Fibroblast of lung (primary cell): ENCODE measurements around the gene STOM. TPM values are rescaled to one million over a fixed set of nuclear protein-coding genes. Genes with fewer than 3 reads are reported as not detected.

Source experiments
- DNase-seq, 2 donors: peaks; one replicate each; pipeline versions ENCODE4 v3.0.0 to v3.0.0-alpha.2; 2010; ENCODE audit warnings: low read depth in 2 of 2
- H2AFZ ChIP-seq: 2 replicates; pipeline ENCODE4 v1.5.1; 2012; ENCODE audit warnings: low read length, control low read depth, inconsistent platforms
- H3K27ac ChIP-seq: 2 replicates; pipeline ENCODE4 v1.5.1; 2011; ENCODE audit warnings: low read length, control low read depth; ENCODE audit not compliant: insufficient read depth
- H3K27me3 ChIP-seq: 2 replicates; pipeline ENCODE4 v1.5.1; 2011; ENCODE audit warnings: mild to moderate bottlenecking, low read length; ENCODE audit not compliant: control insufficient read depth, insufficient read depth
- H3K36me3 ChIP-seq: 2 replicates; pipeline ENCODE4 v1.5.1; 2011; ENCODE audit warnings: low read length; ENCODE audit not compliant: control insufficient read depth, insufficient read depth
- H3K4me1 ChIP-seq: 2 replicates; pipeline ENCODE4 v1.5.1; 2011; ENCODE audit warnings: low read length; ENCODE audit not compliant: control insufficient read depth, insufficient read depth; ENCODE audit errors: extremely low read depth
- H3K4me2 ChIP-seq: 2 replicates; pipeline ENCODE4 v1.5.1; 2011; ENCODE audit warnings: low read length, control low read depth; ENCODE audit not compliant: insufficient read depth; ENCODE audit errors: extremely low read depth
- H3K4me3 ChIP-seq, 4 experiments: fragments of 200-600 bp in 1 of 4; sonication (generic) in 1 of 4; replicated peaks in 1 of 4; 2 replicates each; pipeline ENCODE4 v1.5.1; 2011 to 2016; ENCODE audit warnings: low read length in 4 of 4, low read depth in 3 of 4, mild to moderate bottlenecking in 3 of 4, control low read depth in 2 of 4, inconsistent platforms in 1 of 4, mixed read lengths in 1 of 4; ENCODE audit not compliant: insufficient read depth in 1 of 4; ENCODE audit errors: control extremely low read depth in 1 of 4
- H3K79me2 ChIP-seq: 2 replicates; pipeline ENCODE4 v1.5.1; 2012; ENCODE audit warnings: mild to moderate bottlenecking, low read length, inconsistent platforms; ENCODE audit not compliant: control insufficient read depth, insufficient read depth
- H3K9ac ChIP-seq: 2 replicates; pipeline ENCODE4 v1.5.1; 2011; ENCODE audit warnings: mild to moderate bottlenecking, low read length, control low read depth; ENCODE audit not compliant: insufficient read depth
- H3K9me3 ChIP-seq: 2 replicates; pipeline ENCODE4 v1.5.1; 2012; ENCODE audit warnings: low read depth, low read length; ENCODE audit not compliant: control insufficient read depth, insufficient read depth
- H4K20me1 ChIP-seq: 2 replicates; pipeline ENCODE4 v1.5.1; 2011; ENCODE audit warnings: low read length; ENCODE audit not compliant: control insufficient read depth, insufficient read depth; ENCODE audit errors: extremely low read depth
- CTCF ChIP-seq, 2 donors: IDR thresholded peaks in 1 of 2; conservative IDR thresholded peaks in 1 of 2; 1 replicate in 1 of 2; 2 replicates in 1 of 2; pipeline ENCODE4 v1.5.1; 2011 to 2012; ENCODE audit warnings: low read length in 2 of 2, control low read depth in 1 of 2, inconsistent platforms in 1 of 2, low read depth in 1 of 2, mild to moderate bottlenecking in 1 of 2
- EZH2 ChIP-seq: IDR thresholded peaks from 2 replicates; pipeline ENCODE4 v1.5.1; 2012; ENCODE audit warnings: low read length, control low read depth, mild to moderate bottlenecking; ENCODE audit errors: missing control alignments
- polyA minus RNA-seq: library from RNA; depleted of rRNA, polyadenylated mRNA; stranded (reverse); fragments of >200 nt; gene quantifications from 2 replicates; pipeline ENCODE4 v1.2.3, GENCODE V29; 2011; ENCODE audit warnings: low replicate concordance
- polyA plus RNA-seq, 2 donors: library from polyadenylated mRNA; depleted of rRNA in 1 of 2; stranded (reverse) in 1 of 2; unstranded in 1 of 2; fragments of >200 nt; gene quantifications; 2 replicates each; pipeline ENCODE4 v1.2.1, GENCODE V29; 2011 to 2012; ENCODE audit warnings: missing spikeins in 1 of 2
- total RNA-seq: library from RNA; depleted of rRNA; stranded (reverse); fragments of >200 nt; gene quantifications from 2 replicates; pipeline ENCODE4 v1.2.1, GENCODE V29; 2014

The STOM gene
- total RNA-seq (215 and 248 TPM in 2 replicates), polyA plus RNA-seq (224 and 536 TPM in 2 replicates), polyA minus RNA-seq (62.3 and 103 TPM in 2 replicates)
- polyA plus RNA-seq (2012): 151 and 362 TPM in 2 replicates

- Histone ChIP-seq H3K4me3 (peak within 1 kb of the TSS; percentile 73 to 89 (median 76)), H3K9me3 (no peaks in the 10 kb centered on the region), H3K9ac (peak within 1 kb of the TSS; percentile 92), H3K4me1 (peaks cover 16% of the 10 kb centered on the region), H3K4me2 (peak within 1 kb of the TSS; percentile 91), H3K36me3 (no peaks in the 10 kb centered on the region), H4K20me1 (no peaks in the 10 kb centered on the region), H3K79me2 (peaks cover 50% of the 10 kb centered on the region), H2AFZ (peak within 1 kb of the TSS; percentile 74), H3K27me3 (no peaks in the 10 kb centered on the region), H3K27ac (peak within 1 kb of the TSS; percentile 93)
- DNase-seq: peak; percentile 74 to 94
- TF ChIP-seq CTCF (conservative IDR thresholded peaks at IDR 0.05 in 1 of 2, IDR thresholded peaks at IDR 0.05 in 1 of 2; ENCODE audit: low read depth in 1 of 2, low read length in 2 of 2) (no peak), EZH2 (no peak)
These were observed at the start of gene STOM for GRCh38 chr9:121369595-121370265. Gene STOM (minus strand): TSS chr9:121370250. CDS start chr9:121370187, 63 bp downstream.

- H3K4me2 ChIP-seq: no peak overlapping the region
- H3K27me3 ChIP-seq: peaks cover 5% of the 10 kb centered on the region
- H3K4me3 ChIP-seq: no peak overlapping the region
- H4K20me1 ChIP-seq: no peaks in the 10 kb centered on the region
- TF ChIP-seq CTCF (conservative IDR thresholded peaks at IDR 0.05 in 1 of 2, IDR thresholded peaks at IDR 0.05 in 1 of 2; ENCODE audit: low read depth in 1 of 2, low read length in 2 of 2) (no peak), EZH2 (no peak)
- no peak for DNase-seq
- no peak overlapping the region for H3K27ac ChIP-seq
- H2AFZ ChIP-seq: no peak overlapping the region
- H3K36me3 ChIP-seq: no peaks in the 10 kb centered on the region
- H3K9ac ChIP-seq: no peak overlapping the region
- no peaks in the 10 kb centered on the region for H3K79me2 ChIP-seq
- H3K9me3 ChIP-seq: no peaks in the 10 kb centered on the region
- no peaks in the 10 kb centered on the region for H3K4me1 ChIP-seq
These were observed 41.9 kb upstream of the STOM start for GRCh38 chr9:121411993-121412392.

- Histone ChIP-seq H3K36me3 (no peaks in the 10 kb centered on the region), H3K4me1 (no peaks in the 10 kb centered on the region), H3K9ac (no peak overlapping the region), H3K4me3 (no peak overlapping the region), H3K27ac (no peak overlapping the region), H3K9me3 (no peaks in the 10 kb centered on the region), H3K4me2 (no peak overlapping the region), H2AFZ (no peak overlapping the region), H3K79me2 (no peaks in the 10 kb centered on the region), H4K20me1 (no peaks in the 10 kb centered on the region), H3K27me3 (no peaks in the 10 kb centered on the region)
- DNase-seq: no peak
- TF ChIP-seq EZH2 (no peak), CTCF (conservative IDR thresholded peaks at IDR 0.05 in 1 of 2, IDR thresholded peaks at IDR 0.05 in 1 of 2; ENCODE audit: low read depth in 1 of 2, low read length in 2 of 2) (no peak)
These were observed 35.8 kb upstream of the STOM start for GRCh38 chr9:121405899-121406298.
